H9 (cell line): ENCODE measurements around the gene BBS12. TPM values are rescaled to one million over a fixed set of nuclear protein-coding genes. Genes with fewer than 3 reads are reported as not detected.

ENCODE experiments used
- DNase-seq: peaks from one replicate; pipeline ENCODE4 v3.0.0-alpha.2; 2017
- H2AFZ ChIP-seq: one replicate; pipeline ENCODE4 v1.6.1; 2013; ENCODE audit warnings: mild to moderate bottlenecking, low read length, control low read depth, moderate library complexity
- H2AK5ac ChIP-seq: 2 replicates; pipeline ENCODE4 v1.6.1; 2013; ENCODE audit warnings: low read length, control low read depth, mixed read lengths; ENCODE audit not compliant: insufficient read length
- H2BK120ac ChIP-seq: one replicate; pipeline ENCODE4 v1.6.1; 2013; ENCODE audit warnings: low read depth, mild to moderate bottlenecking, low read length, control low read depth, inconsistent platforms; ENCODE audit not compliant: poor library complexity, severe bottlenecking
- H2BK12ac ChIP-seq: 2 replicates; pipeline ENCODE4 v1.6.1; 2013; ENCODE audit warnings: low read length, control low read depth, mixed read lengths, low read depth; ENCODE audit not compliant: insufficient read length
- H2BK15ac ChIP-seq: 2 replicates; pipeline ENCODE4 v1.6.1; 2013; ENCODE audit warnings: low read depth, low read length, control low read depth
- H2BK20ac ChIP-seq: one replicate; pipeline ENCODE4 v1.6.1; 2013; ENCODE audit warnings: low read depth, mild to moderate bottlenecking, low read length, control low read depth, inconsistent platforms; ENCODE audit not compliant: poor library complexity, severe bottlenecking
- H2BK5ac ChIP-seq: 2 replicates; pipeline ENCODE4 v1.6.1; 2013; ENCODE audit warnings: low read length, control low read depth, mixed read lengths; ENCODE audit not compliant: insufficient read length
- H3K14ac ChIP-seq: 2 replicates; pipeline ENCODE4 v1.6.1; 2013; ENCODE audit warnings: low read length, control low read depth; ENCODE audit not compliant: insufficient read depth
- H3K18ac ChIP-seq: 2 replicates; pipeline ENCODE4 v1.6.1; 2013; ENCODE audit warnings: low read depth, mild to moderate bottlenecking, mixed read lengths, low read length, control low read depth; ENCODE audit not compliant: insufficient read length
- H3K23ac ChIP-seq: 2 replicates; pipeline ENCODE4 v1.6.1; 2013; ENCODE audit warnings: low read length, control low read depth, mixed read lengths, low read depth; ENCODE audit not compliant: insufficient read length
- H3K23me2 ChIP-seq: 2 replicates; pipeline ENCODE4 v1.6.1; 2013; ENCODE audit warnings: low read depth, mild to moderate bottlenecking, mixed read lengths, low read length, control low read depth; ENCODE audit not compliant: insufficient read length, poor library complexity, severe bottlenecking
- H3K27ac ChIP-seq: 2 replicates; pipeline ENCODE4 v1.5.1; 2013; ENCODE audit warnings: low read length, control low read depth, mixed read lengths, low read depth; ENCODE audit not compliant: insufficient read length
- H3K27me3 ChIP-seq: 2 replicates; pipeline ENCODE4 v1.6.1; 2013; ENCODE audit warnings: low read length, control low read depth, inconsistent platforms; ENCODE audit not compliant: insufficient read depth
- H3K4ac ChIP-seq: 2 replicates; pipeline ENCODE4 v1.6.1; 2013; ENCODE audit warnings: low read depth, mild to moderate bottlenecking, control low read depth, inconsistent platforms, low read length, moderate library complexity
- H3K4me1 ChIP-seq: 2 replicates; pipeline ENCODE4 v1.6.1; 2013; ENCODE audit warnings: low read length, control low read depth, inconsistent platforms; ENCODE audit not compliant: insufficient read depth
- H3K4me2 ChIP-seq: 2 replicates; pipeline ENCODE4 v1.6.1; 2013; ENCODE audit warnings: low read length, control low read depth, mixed read lengths; ENCODE audit not compliant: insufficient read length, insufficient read depth
- H3K56ac ChIP-seq: 2 replicates; pipeline ENCODE4 v1.6.1; 2013; ENCODE audit warnings: low read depth, mild to moderate bottlenecking, mixed read lengths, low read length, control low read depth; ENCODE audit not compliant: insufficient read length
- H3K79me1 ChIP-seq: 2 replicates; pipeline ENCODE4 v1.6.1; 2013; ENCODE audit warnings: low read depth, mild to moderate bottlenecking, moderate library complexity, low read length, control low read depth, inconsistent platforms; ENCODE audit not compliant: insufficient read depth, poor library complexity, severe bottlenecking
- H3K79me2 ChIP-seq: 2 replicates; pipeline ENCODE4 v1.6.1; 2013; ENCODE audit warnings: low read length, control low read depth, inconsistent platforms; ENCODE audit not compliant: insufficient read depth
- H3K9ac ChIP-seq: 2 replicates; pipeline ENCODE4 v1.6.1; 2013; ENCODE audit warnings: low read length, control low read depth, mixed read lengths; ENCODE audit not compliant: insufficient read length; ENCODE audit errors: extremely low read depth
- H3K9me3 ChIP-seq: one replicate; pipeline ENCODE4 v1.6.1; 2013; ENCODE audit warnings: low read depth, low read length, inconsistent platforms; ENCODE audit not compliant: control insufficient read depth
- H3T11ph ChIP-seq: one replicate; pipeline ENCODE4 v1.6.1; 2013; ENCODE audit warnings: mild to moderate bottlenecking, low read length, control low read depth, inconsistent platforms
- H4K20me1 ChIP-seq: one replicate; pipeline ENCODE4 v1.6.1; 2013; ENCODE audit not compliant: control insufficient read depth, insufficient read length, insufficient read depth
- H4K5ac ChIP-seq: 2 replicates; pipeline ENCODE4 v1.6.1; 2013; ENCODE audit warnings: low read depth, mild to moderate bottlenecking, mixed read lengths, low read length, control low read depth; ENCODE audit not compliant: insufficient read length
- H4K8ac ChIP-seq: replicated peaks from 2 replicates; pipeline ENCODE4 v1.6.1; 2013; ENCODE audit warnings: low read length, control low read depth, mixed read lengths, low read depth; ENCODE audit not compliant: insufficient read length
- H4K91ac ChIP-seq: 2 replicates; pipeline ENCODE4 v1.6.1; 2013; ENCODE audit warnings: low read depth, mild to moderate bottlenecking, moderate library complexity, mixed read lengths, low read length, control low read depth; ENCODE audit not compliant: insufficient read length
- H3K27ac Mint-ChIP-seq, 3 experiments: 2 replicates in 2 of 3; 3 replicates in 1 of 3; pipeline ENCODE4 v1.8.0; 2020 to 2021; ENCODE audit warnings: mixed read lengths in 3 of 3, mild to moderate bottlenecking in 1 of 3, moderate library complexity in 1 of 3
- H3K27me3 Mint-ChIP-seq: 2 replicates; pipeline ENCODE4 v1.8.0; 2021; ENCODE audit warnings: low read depth, mild to moderate bottlenecking, moderate library complexity, mixed read lengths
- H3K36me3 Mint-ChIP-seq, 3 experiments: 2 replicates in 2 of 3; 3 replicates in 1 of 3; pipeline ENCODE4 v1.8.0; 2020 to 2021; ENCODE audit warnings: low read depth in 3 of 3, mixed read lengths in 3 of 3; ENCODE audit not compliant: insufficient read depth in 1 of 3
- H3K4me1 Mint-ChIP-seq, 2 experiments: 2 replicates each; pipeline ENCODE4 v1.8.0; 2020; ENCODE audit warnings: mixed read lengths in 2 of 2
- H3K4me3 Mint-ChIP-seq, 2 experiments: 2 replicates in 1 of 2; 3 replicates in 1 of 2; pipeline ENCODE4 v1.8.0; 2020 to 2021; ENCODE audit warnings: mild to moderate bottlenecking in 2 of 2, mixed read lengths in 2 of 2, moderate library complexity in 1 of 2
- H3K9me3 Mint-ChIP-seq, 2 experiments: 2 replicates in 1 of 2; 3 replicates in 1 of 2; pipeline ENCODE4 v1.8.0; 2020; ENCODE audit warnings: mild to moderate bottlenecking in 2 of 2, mixed read lengths in 2 of 2, moderate library complexity in 1 of 2
- CTCF ChIP-seq: fragments of 200-600 bp; sonication (generic); conservative IDR thresholded peaks from 3 replicates; pipeline ENCODE4 v1.8.0; 2021; ENCODE audit warnings: antibody characterized with exemption, mild to moderate bottlenecking
- WGBS: extraction: QIAGEN DNeasy Blood & Tissue Kit; methylation state at CpG from one replicate; pipeline ENCODE4 v1.1.7; 2013; ENCODE audit warnings: missing lambda C conversion rate, low lambda C conversion rate, mixed read lengths; ENCODE audit not compliant: insufficient read length; ENCODE audit errors: extremely low coverage; 5-methylcytosine and 5-hydroxymethylcytosine counted together
- total RNA-seq: library from RNA; stranded (reverse); gene quantifications from 2 replicates; pipeline ENCODE4 v1.2.1, GENCODE V29; 2021

The BBS12 gene
- total RNA-seq, 1 experiment from 2014 or later = 1.2 TPM

GRCh38 chr4:122772311-122772710, 39.8 kb downstream of the BBS12 start:
- Histone ChIP-seq H2BK20ac (no peak overlapping the region), H2AFZ (no peak overlapping the region), H3K56ac (no peak overlapping the region), H4K8ac (no peak overlapping the region), H3K9me3 (no peaks in the 10 kb centered on the region), H3K27me3 (no peaks in the 10 kb centered on the region), H3K14ac (no peak overlapping the region), H4K20me1 (no peaks in the 10 kb centered on the region), H3K79me2 (no peaks in the 10 kb centered on the region), H3K79me1 (no peaks in the 10 kb centered on the region), H4K91ac (no peak overlapping the region), H3K23me2 (no peaks in the 10 kb centered on the region), H3K4me1 (peaks cover 3% of the 10 kb centered on the region), H3K9ac (no peak overlapping the region), H3T11ph (no peak overlapping the region), H2BK12ac (no peak overlapping the region), H4K5ac (no peak overlapping the region), H2AK5ac (no peak overlapping the region), H3K18ac (no peak overlapping the region), H2BK5ac (no peak overlapping the region), H3K4ac (no peak overlapping the region), H2BK120ac (no peak overlapping the region), H3K27ac (no peak overlapping the region), H3K23ac (no peak overlapping the region), H2BK15ac (no peak overlapping the region), H3K4me2 (no peak overlapping the region)
- no peak for DNase-seq
- Mint-ChIP-seq H3K36me3 (no peaks in the 10 kb centered on the region), H3K4me1 (peaks cover 39 to 45% of the 10 kb centered on the region in 2 experiments), H3K4me3 (no peak overlapping the region; a peak in 1 of 5 replicates), H3K27ac (no peak overlapping the region), H3K27me3 (no peaks in the 10 kb centered on the region), H3K9me3 (no peaks in the 10 kb centered on the region)
- no CpG with 5 or more reads among the region's 6 CpGs for WGBS
- TF ChIP-seq CTCF = no peak
